Fibroblast of the aortic adventitia (primary cell): ENCODE measurements around the gene SCAI. TPM values are rescaled to one million over a fixed set of nuclear protein-coding genes. Genes with fewer than 3 reads are reported as not detected.

Experiments used
- DNase-seq: peaks from one replicate; pipeline ENCODE4 v3.0.0-alpha.2; 2010; ENCODE audit warnings: low read depth
- H3K4me3 ChIP-seq: 2 replicates; pipeline ENCODE4 v1.5.1; 2011; ENCODE audit warnings: low read depth, mild to moderate bottlenecking, control low read depth, low read length, moderate library complexity
- total RNA-seq: library from RNA; depleted of rRNA; stranded (reverse); fragments of >200 nt; gene quantifications from 2 replicates; pipeline ENCODE4 v1.2.3, GENCODE V29; 2012; ENCODE audit warnings: low replicate concordance
- TF ChIP-seq, protein P1 (sequence below): IDR thresholded peaks from 2 replicates; pipeline ENCODE4 v1.5.1; 2011; ENCODE audit warnings: mild to moderate bottlenecking, low read length, control low read depth, inconsistent platforms; ENCODE audit not compliant: insufficient read depth

SCAI gene
- total RNA-seq, 1 donor: 14.0 TPM

- H3K4me3 ChIP-seq: no peak overlapping the region
- no peak for DNase-seq
- TF ChIP-seq, protein P1, sequence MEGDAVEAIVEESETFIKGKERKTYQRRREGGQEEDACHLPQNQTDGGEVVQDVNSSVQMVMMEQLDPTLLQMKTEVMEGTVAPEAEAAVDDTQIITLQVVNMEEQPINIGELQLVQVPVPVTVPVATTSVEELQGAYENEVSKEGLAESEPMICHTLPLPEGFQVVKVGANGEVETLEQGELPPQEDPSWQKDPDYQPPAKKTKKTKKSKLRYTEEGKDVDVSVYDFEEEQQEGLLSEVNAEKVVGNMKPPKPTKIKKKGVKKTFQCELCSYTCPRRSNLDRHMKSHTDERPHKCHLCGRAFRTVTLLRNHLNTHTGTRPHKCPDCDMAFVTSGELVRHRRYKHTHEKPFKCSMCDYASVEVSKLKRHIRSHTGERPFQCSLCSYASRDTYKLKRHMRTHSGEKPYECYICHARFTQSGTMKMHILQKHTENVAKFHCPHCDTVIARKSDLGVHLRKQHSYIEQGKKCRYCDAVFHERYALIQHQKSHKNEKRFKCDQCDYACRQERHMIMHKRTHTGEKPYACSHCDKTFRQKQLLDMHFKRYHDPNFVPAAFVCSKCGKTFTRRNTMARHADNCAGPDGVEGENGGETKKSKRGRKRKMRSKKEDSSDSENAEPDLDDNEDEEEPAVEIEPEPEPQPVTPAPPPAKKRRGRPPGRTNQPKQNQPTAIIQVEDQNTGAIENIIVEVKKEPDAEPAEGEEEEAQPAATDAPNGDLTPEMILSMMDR: no peak
These were observed 2.8 kb downstream of the SCAI start for GRCh38 chr9:125140576-125140975.

DNA sequence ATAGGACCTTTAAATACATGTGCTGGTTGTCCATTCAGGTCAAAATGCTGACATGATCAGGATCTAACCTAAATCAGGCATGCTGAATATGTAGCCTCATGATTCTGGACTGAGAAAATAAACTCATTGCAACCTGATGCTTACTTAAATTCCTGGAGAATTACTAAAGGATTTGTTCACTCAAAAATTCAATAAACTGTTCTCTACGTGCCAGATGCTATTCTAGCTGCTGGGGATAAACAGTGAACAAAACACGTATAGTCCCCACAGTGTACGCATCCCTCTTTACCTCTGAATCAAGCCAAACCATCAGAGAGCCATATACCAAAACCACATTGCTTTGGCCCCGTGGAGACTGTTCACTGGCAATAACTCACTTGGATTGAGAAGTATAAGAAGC, 6.1 kb downstream of the SCAI start:
- H3K4me3 ChIP-seq: no peak overlapping the region
- peak; percentile 71 for DNase-seq
- TF ChIP-seq, protein P1: no peak

DNA sequence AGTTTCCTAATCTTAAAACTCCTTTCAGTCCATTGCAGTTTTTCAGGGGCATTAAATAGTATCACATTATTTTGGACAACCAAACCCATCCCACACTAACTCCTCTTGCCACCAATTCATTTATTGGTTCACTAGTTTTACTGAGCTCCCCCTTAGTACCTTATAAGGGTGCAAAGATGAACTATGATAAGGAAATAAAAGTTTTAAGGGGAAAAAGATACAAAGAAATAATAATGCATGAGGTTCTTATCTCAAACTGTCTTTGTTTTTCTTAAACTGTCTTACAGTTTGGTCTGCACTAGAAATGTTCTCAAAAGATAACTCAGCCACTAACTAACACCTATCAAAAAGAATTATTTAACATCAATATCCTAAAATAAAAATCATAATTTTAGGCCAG, 8.4 kb downstream of the SCAI start:
- H3K4me3 ChIP-seq: no peak overlapping the region
- TF ChIP-seq, protein P1: no peak
- DNase-seq: no peak

DNA sequence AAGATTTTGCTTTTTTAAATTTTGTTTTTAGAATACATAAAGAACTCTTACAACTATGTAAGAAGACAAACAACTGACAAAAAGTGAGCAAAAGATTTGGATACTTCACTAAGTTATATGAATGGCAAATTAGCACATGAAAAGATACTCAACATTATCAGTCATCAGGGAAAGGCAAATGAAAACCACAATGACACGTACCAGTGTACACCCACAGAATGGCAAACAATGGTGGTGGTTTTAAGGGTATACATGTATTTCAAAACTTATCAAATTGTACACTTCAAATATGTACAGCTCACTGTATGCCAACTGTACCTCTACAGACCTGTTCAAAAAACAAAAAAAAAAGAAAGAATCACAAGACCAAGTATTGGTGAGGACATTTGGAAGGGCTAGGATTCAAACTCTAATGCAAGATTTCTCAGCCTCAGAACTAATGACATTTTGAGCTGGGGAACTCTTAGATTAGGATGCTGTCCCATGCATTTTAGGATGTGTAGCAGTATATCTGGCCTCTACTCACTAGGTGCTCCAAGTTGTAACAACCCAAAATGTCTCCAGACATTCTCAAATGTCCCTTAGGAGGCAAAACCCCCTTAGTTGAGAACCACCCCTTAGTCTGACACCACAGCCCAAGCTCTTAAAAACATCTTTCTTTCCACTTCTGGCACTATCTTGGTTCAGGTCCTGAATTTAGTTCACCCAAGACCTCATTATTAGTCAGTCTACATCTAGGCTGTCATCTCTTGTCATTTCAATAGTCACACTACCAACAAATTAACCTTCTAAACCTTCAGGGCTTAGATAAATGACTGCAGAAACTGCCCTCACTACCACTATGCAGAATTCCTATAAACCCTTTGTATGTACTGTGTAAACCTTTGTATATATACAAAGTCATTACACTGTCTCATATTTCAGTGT, 9.7 kb downstream of the SCAI start:
- H3K4me3 ChIP-seq: no peak overlapping the region
- no peak for DNase-seq
- TF ChIP-seq, protein P1: no peak

DNA sequence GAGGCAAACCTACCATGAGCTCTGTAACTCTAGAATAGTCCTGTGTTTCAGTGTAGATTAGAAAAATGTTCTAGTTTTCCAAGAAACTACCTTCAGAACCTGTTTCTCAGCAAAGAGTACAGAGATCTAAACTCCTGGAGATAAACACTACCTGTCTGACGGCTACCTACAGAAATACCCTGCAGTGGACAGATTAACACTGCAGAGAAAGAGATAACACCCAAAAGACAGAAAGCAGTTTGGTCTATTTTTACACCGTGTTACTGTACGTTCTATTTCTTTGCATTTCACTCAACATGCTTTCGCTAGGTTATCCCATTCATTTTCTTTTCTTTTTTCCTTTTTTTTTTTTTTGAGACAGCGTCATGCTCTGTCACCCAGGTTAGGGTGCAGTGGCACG, 11.6 kb downstream of the SCAI start:
- DNase-seq: no peak
- TF ChIP-seq, protein P1: no peak
- no peak overlapping the region for H3K4me3 ChIP-seq

- TF ChIP-seq, protein P1: no peak
- peak; percentile 100 for DNase-seq
- H3K4me3 ChIP-seq: no peak overlapping the region
These were observed 17.1 kb downstream of the SCAI start for GRCh38 chr9:125126019-125126746.
